H1 (cell line): Measurements from ENCODE around the gene RAB43. TPM values are rescaled to one million over a fixed set of nuclear protein-coding genes. Genes with fewer than 3 reads are reported as not detected.

Source experiments
- CTCF ChIA-PET: fragments of 300-600 bp; sonication (Branson Sonifier 250); formaldehyde crosslinking; loops from one replicate; lab custom pipeline; 2021; ENCODE audit not compliant: partially characterized antibody; lab: Charles Lee
- POLR2A ChIA-PET: fragments of 300-600 bp; sonication (Branson Sonifier 250); formaldehyde crosslinking; loops from one replicate; lab custom pipeline; 2021; ENCODE audit warnings: inconsistent platforms; ENCODE audit not compliant: partially characterized antibody; lab: Charles Lee
- DNase-seq, 2 experiments: peaks; one replicate each; pipeline versions ENCODE4 v3.0.0 to v3.0.0-alpha.2; 2010 to 2022; ENCODE audit warnings: low spot score in 2 of 2, low read depth in 1 of 2, mixed read lengths in 1 of 2
- FAIRE-seq: peaks from 2 replicates; lab custom pipeline; 2011; peaks lifted over from hg19 to GRCh38; lab: Jason Lieb, UNC
- H2AFZ ChIP-seq: 2 replicates; pipeline ENCODE4 v1.8.1; 2012; ENCODE audit warnings: low read length, inconsistent platforms
- H2AK5ac ChIP-seq: 2 replicates; pipeline ENCODE4 v1.6.1; 2013; ENCODE audit warnings: low read depth, low read length
- H2BK120ac ChIP-seq: replicated peaks from 2 replicates; pipeline ENCODE3; 2013; ENCODE audit warnings: low read depth, low read length, inconsistent platforms
- H2BK12ac ChIP-seq: 2 replicates; pipeline ENCODE4 v1.6.1; 2013; ENCODE audit warnings: low read depth, low read length
- H2BK15ac ChIP-seq: 2 replicates; pipeline ENCODE4 v1.6.1; 2013; ENCODE audit warnings: low read length
- H2BK20ac ChIP-seq: 2 replicates; pipeline ENCODE4 v1.6.1; 2013; ENCODE audit warnings: low read length
- H2BK5ac ChIP-seq: 2 replicates; pipeline ENCODE4 v1.6.1; 2013; ENCODE audit warnings: low read depth, low read length
- H3K14ac ChIP-seq: 2 replicates; pipeline ENCODE4 v1.6.1; 2013; ENCODE audit warnings: inconsistent platforms; ENCODE audit not compliant: insufficient read length
- H3K18ac ChIP-seq: 2 replicates; pipeline ENCODE4 v1.6.1; 2013; ENCODE audit warnings: low read length; ENCODE audit errors: extremely low read depth
- H3K23ac ChIP-seq: 2 replicates; pipeline ENCODE4 v1.6.1; 2013; ENCODE audit warnings: inconsistent platforms; ENCODE audit not compliant: insufficient read length
- H3K23me2 ChIP-seq: 2 replicates; pipeline ENCODE4 v1.6.1; 2013; ENCODE audit warnings: low read depth, low read length
- H3K27ac ChIP-seq: 2 replicates; pipeline ENCODE4 v1.6.1; 2011; ENCODE audit warnings: low read depth, low read length, inconsistent platforms
- H3K27me3 ChIP-seq, 4 experiments: replicated peaks in 1 of 4; 1 replicate in 1 of 4; 2 replicates in 3 of 4; pipeline versions ENCODE4 v1.6.1 to v1.8.1; 2011 to 2013; ENCODE audit warnings: low read length in 3 of 4, mild to moderate bottlenecking in 3 of 4, inconsistent platforms in 2 of 4, mixed read lengths in 2 of 4, moderate library complexity in 1 of 4; ENCODE audit not compliant: control insufficient read depth in 3 of 4, insufficient read depth in 3 of 4; ENCODE audit errors: extremely low read depth in 1 of 4
- H3K36me3 ChIP-seq, 4 experiments: 2 replicates each; pipeline versions ENCODE4 v1.6.1 to v1.8.1; 2011 to 2013; ENCODE audit warnings: mild to moderate bottlenecking in 4 of 4, low read length in 3 of 4, moderate library complexity in 2 of 4, control low read depth in 1 of 4, inconsistent platforms in 1 of 4; ENCODE audit not compliant: insufficient read depth in 4 of 4, control insufficient read depth in 2 of 4
- H3K4ac ChIP-seq: replicated peaks from 2 replicates; pipeline ENCODE3; 2013; ENCODE audit warnings: low read length, low read depth, mixed read lengths, inconsistent platforms; ENCODE audit not compliant: insufficient read length
- H3K4me1 ChIP-seq, 4 experiments: replicated peaks in 1 of 4; 1 replicate in 1 of 4; 2 replicates in 3 of 4; pipeline versions ENCODE4 v1.6.1 to v1.8.1; 2011 to 2013; ENCODE audit warnings: low read length in 3 of 4, inconsistent platforms in 2 of 4, mixed read lengths in 1 of 4; ENCODE audit not compliant: insufficient read depth in 4 of 4, control insufficient read depth in 3 of 4
- H3K4me2 ChIP-seq, 2 experiments: 2 replicates each; pipeline versions ENCODE4 v1.6.1 to v1.8.1; 2011 to 2013; ENCODE audit warnings: low read depth in 2 of 2, low read length in 2 of 2, control low read depth in 1 of 2, inconsistent platforms in 1 of 2, mild to moderate bottlenecking in 1 of 2; ENCODE audit not compliant: insufficient read depth in 1 of 2
- H3K4me3 ChIP-seq, 4 experiments: fragments of 200-600, 300-600 bp in 1 of 4; sonication (generic), shearing (Covaris generic), sonication (Bioruptor Twin) in 1 of 4; 2 replicates each; pipeline versions ENCODE4 v1.5.1 to v1.8.1; 2011 to 2016; ENCODE audit warnings: low read length in 4 of 4, low read depth in 3 of 4, control low read depth in 2 of 4, inconsistent platforms in 2 of 4, mild to moderate bottlenecking in 2 of 4, mixed read lengths in 1 of 4, moderate library complexity in 1 of 4; ENCODE audit not compliant: insufficient read depth in 2 of 4; ENCODE audit errors: extremely low read depth in 1 of 4
- H3K56ac ChIP-seq: replicated peaks from 2 replicates; pipeline ENCODE3; 2013; ENCODE audit warnings: low read depth, mild to moderate bottlenecking, mixed read lengths, low read length, inconsistent platforms; ENCODE audit not compliant: insufficient read length
- H3K79me1 ChIP-seq: 2 replicates; pipeline ENCODE4 v1.6.1; 2013; ENCODE audit warnings: low read depth, low read length, control low read depth
- H3K79me2 ChIP-seq, 2 experiments: 2 replicates each; pipeline versions ENCODE4 v1.6.1 to v1.8.1; 2012 to 2013; ENCODE audit warnings: low read length in 2 of 2, mild to moderate bottlenecking in 2 of 2, inconsistent platforms in 1 of 2; ENCODE audit not compliant: insufficient read depth in 2 of 2, control insufficient read depth in 1 of 2
- H3K9ac ChIP-seq, 4 experiments: replicated peaks in 1 of 4; 1 replicate in 1 of 4; 2 replicates in 3 of 4; pipeline versions ENCODE4 v1.6.1 to v1.8.1; 2011 to 2013; ENCODE audit warnings: low read depth in 3 of 4, low read length in 3 of 4, control low read depth in 2 of 4, mild to moderate bottlenecking in 2 of 4, moderate library complexity in 2 of 4, inconsistent platforms in 1 of 4; ENCODE audit errors: extremely low read depth in 1 of 4
- H3K9me3 ChIP-seq, 2 experiments: 2 replicates each; pipeline versions ENCODE4 v1.6.1 to v1.8.1; 2012 to 2013; ENCODE audit warnings: mild to moderate bottlenecking in 2 of 2, moderate library complexity in 2 of 2, control low read depth in 1 of 2, inconsistent platforms in 1 of 2, low read depth in 1 of 2, low read length in 1 of 2, mixed read lengths in 1 of 2; ENCODE audit not compliant: insufficient read depth in 2 of 2
- H4K20me1 ChIP-seq, 2 experiments: replicated peaks in 1 of 2; 2 replicates each; pipeline versions ENCODE3 to v1.8.1; 2011 to 2013; ENCODE audit warnings: inconsistent platforms in 2 of 2, low read length in 2 of 2, mild to moderate bottlenecking in 1 of 2; ENCODE audit not compliant: insufficient read depth in 2 of 2, control insufficient read depth in 1 of 2
- H4K5ac ChIP-seq: 2 replicates; pipeline ENCODE4 v1.6.1; 2013; ENCODE audit warnings: low read length, low read depth, mixed read lengths, inconsistent platforms; ENCODE audit not compliant: insufficient read length
- H4K8ac ChIP-seq: 2 replicates; pipeline ENCODE4 v1.8.0; 2013; ENCODE audit warnings: mild to moderate bottlenecking, moderate library complexity, low read length, inconsistent platforms; ENCODE audit not compliant: insufficient read depth; ENCODE audit errors: extremely low read depth
- H4K91ac ChIP-seq: replicated peaks from 2 replicates; pipeline ENCODE3; 2013; ENCODE audit warnings: low read length, mixed read lengths, inconsistent platforms; ENCODE audit not compliant: insufficient read length
- WGBS, 2 experiments: shearing (Covaris generic) in 1 of 2; methylation state at CpG; one replicate each; pipeline versions ENCODE4 v1.1.6 to v1.1.7; 2013 to 2015; ENCODE audit warnings: low lambda C conversion rate in 2 of 2, mixed read lengths in 2 of 2, inconsistent platforms in 1 of 2, low coverage in 1 of 2, missing lambda C conversion rate in 1 of 2; ENCODE audit not compliant: insufficient replicate concordance in 2 of 2, insufficient coverage in 1 of 2, insufficient read length in 1 of 2; ENCODE audit errors: extremely low coverage in 1 of 2, missing lambda C conversion rate in 1 of 2; 5-methylcytosine and 5-hydroxymethylcytosine counted together
- polyA plus RNA-seq, 7 experiments: library from polyadenylated mRNA; depleted of rRNA in 3 of 7; stranded (reverse) in 5 of 7; unstranded in 2 of 7; fragments of >200 nt in 5 of 7; fragments of 200-250 nt in 2 of 7; gene quantifications; 1 replicate in 5 of 7; 2 replicates in 1 of 7; 4 replicates in 1 of 7; pipeline versions ENCODE4 v1.2.1 to v1.2.3, GENCODE V29; 2011 to 2013; ENCODE audit warnings: missing spikeins in 2 of 7, mixed read lengths in 2 of 7
- total RNA-seq: library from RNA; stranded (reverse); fragmentation: NEBNext Ultra II Directional; extraction: Animal tissue kit (Norgen Biotek cat#: 25700); gene quantifications from 2 replicates; pipeline ENCODE4 v1.2.1, GENCODE V29; 2021

Gene RAB43
- total and polyA plus RNA-seq, 2 of the 8 experiments (the other 6 are each of a cell fraction or from before 2014, with no cell fraction given) = 13.1 to 19.4 TPM

GRCh38 chr3:129161860-129162271, 40.3 kb upstream of the RAB43 start:
- Histone ChIP-seq H4K5ac (no peak overlapping the region), H4K8ac (peak overlapping the region; percentile 75), H3K4ac (peak overlapping the region; percentile 32), H2BK120ac (no peak overlapping the region), H3K79me1 (peaks cover 4% of the 10 kb centered on the region; the same call in 1 of the 2 replicates), H3K4me3 (peak overlapping the region; percentile 59 to 96 (median 94)), H3K36me3 (peaks cover 2 to 10% (median 6%) of the 10 kb centered on the region in 4 experiments; a peak in 5 of 8 replicates), H2AK5ac (no peak overlapping the region), H3K9ac (peak overlapping the region; percentile 64 to 99 (median 86)), H3K9me3 (no peaks in the 10 kb centered on the region), H2AFZ (no peak overlapping the region), H3K4me1 (peaks cover 0 to 3% (median 1%) of the 10 kb centered on the region in 4 experiments; a peak in 4 of 7 replicates), H3K23ac (no peak overlapping the region), H2BK5ac (peak overlapping the region; percentile 100; the same call in 1 of the 2 replicates), H3K27ac (peak overlapping the region; percentile 100), H3K18ac (no peak overlapping the region), H2BK15ac (no peak overlapping the region), H3K4me2 (peak overlapping the region; percentile 73 to 83), H3K23me2 (peaks cover 9% of the 10 kb centered on the region), H4K91ac (no peak overlapping the region), H3K79me2 (peaks cover 5 to 19% of the 10 kb centered on the region in 2 experiments), H2BK20ac (no peak overlapping the region), H4K20me1 (peaks cover 0 to 1% of the 10 kb centered on the region in 2 experiments), H3K27me3 (no peaks in the 10 kb centered on the region), H3K56ac (no peak overlapping the region), H2BK12ac (no peak overlapping the region), H3K14ac (no peak overlapping the region)
- WGBS, 2 experiments = 15% methylated on average over 12 of the region's 12 CpGs; no CpG with 5 or more reads in 1 of the 2 experiments
- POLR2A ChIA-PET = interaction anchor here (0.6 to 3.7 kb wide), 17 partner anchors 10 to 192 kb away, joined by 3 to 24 read pairs (median 5); partner anchors contain the start of genes COPG1, HMCES and RAB43
- CTCF ChIA-PET = interaction anchor here (0.7 to 2.2 kb wide), 21 partner anchors 10 to 192 kb away, joined by 3 to 10 read pairs (median 4); partner anchors contain the start of gene RAB43
- DNase-seq (peak in 1 of 2 experiments; percentile 52), FAIRE-seq (no peak)
